K562 (cell line): ENCODE data around the gene SMAP2. TPM values are rescaled to one million over a fixed set of nuclear protein-coding genes. Genes with fewer than 3 reads are reported as not detected.

Experiments
- ARNT ChIP-seq, 2 experiments: fragments of 450-650 bp; IDR thresholded peaks; 2 replicates each; pipeline ENCODE4 v1.6.1; 2016; ENCODE audit warnings: mild to moderate bottlenecking in 1 of 2
- ATF2 ChIP-seq: sonication (generic); formaldehyde crosslinking; IDR thresholded peaks from 2 replicates; pipeline ENCODE4 v1.8.1; 2022; ENCODE audit warnings: missing genetic modification reagents
- BCOR ChIP-seq: fragments of 450-650 bp; IDR thresholded peaks from 2 replicates; pipeline ENCODE4 v1.6.1; 2016
- CBFA2T2 ChIP-seq: fragments of 450-650 bp; conservative IDR thresholded peaks from 2 replicates; pipeline ENCODE4 v1.6.1; 2017; ENCODE audit warnings: mild to moderate bottlenecking
- CEBPG ChIP-seq, 3 experiments: fragments of 200-800 bp in 1 of 3; sonication (Bioruptor generic) in 1 of 3; sonication (generic) in 1 of 3; formaldehyde crosslinking in 1 of 3; IDR thresholded peaks in 2 of 3; conservative IDR thresholded peaks in 1 of 3; 2 replicates each; pipeline versions ENCODE4 v1.6.1 to v1.8.0; 2016 to 2022; ENCODE audit warnings: missing compliant biosample characterization in 2 of 3, missing genetic modification characterization in 2 of 3, mild to moderate bottlenecking in 1 of 3, missing genetic modification reagents in 1 of 3
- ELF2 ChIP-seq: fragments of 250-450 bp; sonication (Bioruptor Pico); IDR thresholded peaks from 2 replicates; pipeline ENCODE4 v1.5.0; 2021; ENCODE audit warnings: mild to moderate bottlenecking
- ID3 ChIP-seq, 2 experiments: fragments of 250-450 bp in 1 of 2; fragments of 450-650 bp in 1 of 2; sonication (Bioruptor Pico) in 1 of 2; IDR thresholded peaks; 2 replicates each; pipeline versions ENCODE4 v1.6.1 to v1.8.0; 2016 to 2021; ENCODE audit warnings: mild to moderate bottlenecking in 2 of 2, moderate library complexity in 2 of 2, missing compliant biosample characterization in 1 of 2, missing genetic modification characterization in 1 of 2
- PCBP2 ChIP-seq: fragments of 200-400 bp; formaldehyde crosslinking; IDR thresholded peaks from 2 replicates; pipeline ENCODE4 v1.6.1; 2018; ENCODE audit warnings: low read length, low read depth, mild to moderate bottlenecking, moderate library complexity; ENCODE audit not compliant: poor library complexity, severe bottlenecking
- PRPF4 ChIP-seq: fragments of 200-400 bp; formaldehyde crosslinking; IDR thresholded peaks from one replicate; pipeline ENCODE4 v1.6.1; 2017; ENCODE audit warnings: low read length, low read depth, mild to moderate bottlenecking; ENCODE audit not compliant: insufficient read depth, poor library complexity, severe bottlenecking
- RNF2 ChIP-seq: sonication (generic); IDR thresholded peaks from 2 replicates; pipeline ENCODE4 v1.6.1; 2016
- SAFB2 ChIP-seq: fragments of 200-400 bp; formaldehyde crosslinking; IDR thresholded peaks from 2 replicates; pipeline ENCODE4 v1.6.1; 2018; ENCODE audit warnings: borderline replicate concordance, low read length, low read depth, moderate library complexity; ENCODE audit not compliant: severe bottlenecking
- SIRT6 ChIP-seq: IDR thresholded peaks from one replicate; pipeline ENCODE4 v1.6.1; 2012; ENCODE audit warnings: low read depth, mild to moderate bottlenecking, control low read depth, inconsistent platforms, low read length, moderate library complexity
- SMARCA5 ChIP-seq: fragments of 450-650 bp; IDR thresholded peaks from 2 replicates; pipeline ENCODE4 v1.6.1; 2016
- TSHZ1 ChIP-seq: fragments of 250-450 bp; sonication (Bioruptor Pico); IDR thresholded peaks from 2 replicates; pipeline ENCODE4 v1.4.0; 2020; ENCODE audit warnings: mild to moderate bottlenecking, moderate library complexity
- ZBTB49 ChIP-seq: sonication (generic); formaldehyde crosslinking; IDR thresholded peaks from 2 replicates; pipeline ENCODE4 v1.8.0; 2022; ENCODE audit warnings: missing genetic modification reagents, mild to moderate bottlenecking, borderline replicate concordance
- ZNF3 ChIP-seq: fragments of 250-450 bp; sonication (Bioruptor Pico); IDR thresholded peaks from 2 replicates; pipeline ENCODE4 v1.5.0; 2021; ENCODE audit warnings: mild to moderate bottlenecking, moderate library complexity
- ZNF431 ChIP-seq: sonication (generic); formaldehyde crosslinking; IDR thresholded peaks from 2 replicates; pipeline ENCODE4 v1.8.0; 2022; ENCODE audit warnings: mild to moderate bottlenecking, missing genetic modification reagents
- ZNF583 ChIP-seq: fragments of 250-450 bp; sonication (Bioruptor Pico); IDR thresholded peaks from 2 replicates; pipeline ENCODE4 v1.4.0; 2020
- polyA plus RNA-seq, 8 experiments: library from polyadenylated mRNA; depleted of rRNA in 4 of 8; stranded (reverse) in 5 of 8; unstranded in 3 of 8; fragments of >200 nt; fragmentation: Nextera tagmentation in 2 of 8; fragmentation: Illumina TruSeq in 1 of 8; extraction: Ambion mirVana in 2 of 8; extraction: Trizol in 1 of 8; gene quantifications; 2 replicates each; pipeline versions ENCODE4 v1.2.1 to v1.2.3, GENCODE V29; 2011 to 2014; ENCODE audit warnings: inconsistent platforms in 1 of 8, missing spikeins in 1 of 8
- total RNA-seq, 7 experiments: library from RNA; depleted of rRNA in 6 of 7; stranded (reverse); fragments of >200 nt in 6 of 7; fragmentation: Illumina TruSeq in 2 of 7; extraction: Trizol in 2 of 7; gene quantifications; 2 replicates each; pipeline versions ENCODE4 v1.2.1 to v1.2.3, GENCODE V29; 2011 to 2021; ENCODE audit warnings: low replicate concordance in 1 of 7

Gene SMAP2
- total and polyA plus RNA-seq, 9 of the 15 experiments (the other 6 are each of a cell fraction or from before 2014, with no cell fraction given) = 38.7 to 212 (median 94.1) TPM

- TF ChIP-seq ATF2 (CRISPR knock-in tag) = no peak
- no peak; the same call in 1 of the 2 replicates for TF ChIP-seq SMARCA5
- no peak for TF ChIP-seq SIRT6
- TF ChIP-seq BCOR = no peak
- TF ChIP-seq ARNT (IDR thresholded peaks at IDR 0.05) = no peak
- no peak for TF ChIP-seq CEBPG (CRISPR knock-in tag; IDR thresholded peaks at IDR 0.05)
- TF ChIP-seq CEBPG (tag; conservative IDR thresholded peaks at IDR 0.05 in 1 of 2, IDR thresholded peaks at IDR 0.05 in 1 of 2) = peak in 1 of 2 experiments; percentile 48; a peak in 1 of 4 replicates
- TF ChIP-seq ZNF3 = no peak
- no peak for TF ChIP-seq ID3 (CRISPR knock-in tag; IDR thresholded peaks at IDR 0.05)
- no peak for TF ChIP-seq ID3 (tag; IDR thresholded peaks at IDR 0.05)
- TF ChIP-seq ELF2 (CRISPR knock-in tag) = no peak
- TF ChIP-seq ZNF431 (CRISPR knock-in tag) = no peak
- no peak for TF ChIP-seq RNF2
- TF ChIP-seq PCBP2 = no peak
- no peak for TF ChIP-seq TSHZ1
- TF ChIP-seq PRPF4 = no peak
- no peak for TF ChIP-seq CBFA2T2
- TF ChIP-seq ZNF583 (CRISPR knock-in tag) = no peak
- no peak for TF ChIP-seq SAFB2
- TF ChIP-seq ZBTB49 (CRISPR knock-in tag) = no peak
Measured at GRCh38 chr1:40385437-40386358, 12.2 kb downstream of the SMAP2 start (continued).
